A673 (cell line): ENCODE results near the gene JAKMIP1.

Source experiments
- CTCF ChIP-seq: fragments of 300-800, 200-600 bp; sonication (generic); conservative IDR thresholded peaks from 2 replicates; pipeline ENCODE4 v1.5.1; 2017; ENCODE audit warnings: low read depth, mild to moderate bottlenecking, antibody characterized with exemption, low read length, moderate library complexity, mixed read lengths
- EZH2 ChIP-seq: fragments of 200-600 bp; sonication (generic); IDR thresholded peaks from 2 replicates; pipeline ENCODE4 v1.6.1; 2017; ENCODE audit warnings: borderline replicate concordance, low read depth, mild to moderate bottlenecking, mixed read lengths, antibody characterized with exemption, low read length; ENCODE audit not compliant: poor library complexity, severe bottlenecking

DNA sequence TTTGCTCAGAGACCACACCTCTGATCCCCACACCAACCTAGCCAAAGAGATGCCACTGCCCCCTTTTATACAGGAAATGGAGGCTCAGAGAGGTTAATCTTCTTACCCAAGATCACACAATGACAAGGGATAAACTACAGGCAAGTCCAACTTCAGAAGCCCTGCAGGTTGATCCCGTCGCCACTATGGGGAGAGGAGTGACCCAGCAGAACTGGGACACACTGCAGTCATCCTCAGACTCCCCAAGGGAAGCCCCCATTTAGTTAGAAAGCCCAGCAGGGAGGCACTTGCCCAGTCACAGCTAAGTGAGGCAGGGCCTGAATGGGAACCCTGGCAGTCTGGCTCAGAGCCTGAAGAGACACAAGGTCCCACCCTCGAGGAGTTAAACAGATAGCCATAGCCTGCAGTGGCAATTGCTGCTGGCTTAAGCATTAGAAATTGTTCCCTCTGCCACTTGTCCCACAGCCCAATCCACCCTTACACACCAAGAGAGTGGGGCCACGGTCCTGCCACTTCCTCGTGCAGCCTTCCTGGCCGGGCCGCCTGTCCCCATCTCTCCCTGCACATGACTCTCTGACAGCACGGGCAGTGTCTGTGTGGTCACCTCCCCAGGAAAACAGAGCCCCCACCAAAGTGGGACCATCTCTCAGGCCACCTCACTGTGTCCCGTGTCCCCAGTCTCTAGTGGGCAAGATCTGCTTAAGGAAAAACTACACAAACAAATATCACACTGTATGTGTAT, 2.7 kb downstream of the JAKMIP1 start:
- TF ChIP-seq CTCF (no peak), EZH2 (no peak)
